Measurements from ENCODE around the gene ELP1.

The ELP1 gene

DNA sequence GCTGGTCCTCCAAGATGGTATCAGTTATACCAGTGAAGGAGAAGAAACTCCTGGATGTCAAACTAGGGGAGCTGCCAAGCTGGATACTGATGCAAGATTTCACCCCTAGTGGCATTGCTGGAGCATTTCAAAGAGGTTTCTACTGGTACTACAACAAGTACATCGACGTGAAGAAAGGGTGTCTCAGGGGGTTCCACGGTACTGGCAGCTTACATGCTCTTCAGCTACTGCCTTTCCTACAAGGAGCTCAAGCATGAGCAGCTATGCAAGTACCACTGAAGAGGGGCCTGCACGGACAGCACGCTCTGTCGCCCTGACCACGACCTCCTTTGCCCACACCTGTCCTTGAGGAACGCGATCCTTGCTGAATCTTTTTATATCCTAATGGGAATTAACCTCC, 97.6 kb downstream of the ELP1 start:
- Histone ChIP-seq H3K27ac (ENCODE audit: low read length, poor library complexity, severe bottlenecking) (no peak overlapping the region), H3K4me1 (ENCODE audit: control insufficient read depth, insufficient read depth, low read depth, low read length) (no peaks in the 10 kb centered on the region), H3K27me3 (ENCODE audit: control insufficient read depth in 1 of 2, insufficient read depth in 1 of 2, low read length in 2 of 2) (no peaks in the 10 kb centered on the region), H3K79me1 (replicated peaks; ENCODE audit: low read length, poor library complexity, severe bottlenecking) (no peaks in the 10 kb centered on the region), H3K4ac (ENCODE audit: low read depth in 1 of 2, low read length in 2 of 2) (no peak overlapping the region), H3K4me3 (ENCODE audit: insufficient read depth in 1 of 2, low read depth in 1 of 2, low read length in 2 of 2) (no peak overlapping the region), H3K36me3 (ENCODE audit: control insufficient read depth in 1 of 2, insufficient read depth in 2 of 2, low read depth in 1 of 2, low read length in 2 of 2) (no peaks in the 10 kb centered on the region), H3K18ac (ENCODE audit: low read depth in 1 of 2, low read length in 2 of 2) (no peak overlapping the region), H2AK5ac (ENCODE audit: low read length, severe bottlenecking) (no peak overlapping the region), H2BK15ac (ENCODE audit: low read depth, poor library complexity, severe bottlenecking) (no peak overlapping the region), H2BK12ac (ENCODE audit: low read length in 2 of 2) (no peak overlapping the region), H2AFZ (ENCODE audit: low read depth, low read length) (no peak overlapping the region), H3K4me2 (ENCODE audit: low read length, poor library complexity, severe bottlenecking) (no peak overlapping the region), H4K91ac (ENCODE audit: low read length) (no peak overlapping the region), H3K23ac (ENCODE audit: low read length in 2 of 2) (no peak overlapping the region), H2BK120ac (ENCODE audit: low read depth, low read length) (no peak overlapping the region), H3K9me3 (ENCODE audit: control insufficient read depth, low read length) (no peaks in the 10 kb centered on the region), H2BK5ac (ENCODE audit: low read depth, low read length, poor library complexity, severe bottlenecking) (no peak overlapping the region), H4K8ac (ENCODE audit: low read length) (no peak overlapping the region), H3K9ac (ENCODE audit: low read length) (no peak overlapping the region), H3K14ac (ENCODE audit: low read length in 2 of 2) (no peak overlapping the region)
- WGBS: 97% methylated on average over 9 of the region's 9 CpGs
- DNase-seq: no peak

- no peak overlapping the region for H3K4ac ChIP-seq (ENCODE audit: low read depth in 1 of 2, low read length in 2 of 2)
- H3K79me1 ChIP-seq (replicated peaks; ENCODE audit: low read length, poor library complexity, severe bottlenecking): no peaks in the 10 kb centered on the region
- H3K14ac ChIP-seq (ENCODE audit: low read length in 2 of 2): no peak overlapping the region
- H3K4me1 ChIP-seq (ENCODE audit: control insufficient read depth, insufficient read depth, low read depth, low read length): no peaks in the 10 kb centered on the region
- H3K4me3 ChIP-seq (ENCODE audit: insufficient read depth in 1 of 2, low read depth in 1 of 2, low read length in 2 of 2): no peak overlapping the region
- H3K4me2 ChIP-seq (ENCODE audit: low read length, poor library complexity, severe bottlenecking): no peak overlapping the region
- no peak overlapping the region for H3K9ac ChIP-seq (ENCODE audit: low read length)
- H3K36me3 ChIP-seq (ENCODE audit: control insufficient read depth in 1 of 2, insufficient read depth in 2 of 2, low read depth in 1 of 2, low read length in 2 of 2): no peaks in the 10 kb centered on the region
- no peak overlapping the region for H4K91ac ChIP-seq (ENCODE audit: low read length)
- no peak overlapping the region for H2BK12ac ChIP-seq (ENCODE audit: low read length in 2 of 2)
- H3K9me3 ChIP-seq (ENCODE audit: control insufficient read depth, low read length): no peaks in the 10 kb centered on the region
- H2BK15ac ChIP-seq (ENCODE audit: low read depth, poor library complexity, severe bottlenecking): no peak overlapping the region
- no peak overlapping the region for H2AFZ ChIP-seq (ENCODE audit: low read depth, low read length)
- no peak for DNase-seq
- no peak overlapping the region for H3K18ac ChIP-seq (ENCODE audit: low read depth in 1 of 2, low read length in 2 of 2)
- H3K27ac ChIP-seq (ENCODE audit: low read length, poor library complexity, severe bottlenecking): no peak overlapping the region
- no peak overlapping the region for H2BK5ac ChIP-seq (ENCODE audit: low read depth, low read length, poor library complexity, severe bottlenecking)
- 69% methylated on average over 7 of the region's 7 CpGs for WGBS
- no peak overlapping the region for H4K8ac ChIP-seq (ENCODE audit: low read length)
- H2BK120ac ChIP-seq (ENCODE audit: low read depth, low read length): no peak overlapping the region
- H3K27me3 ChIP-seq (ENCODE audit: control insufficient read depth in 1 of 2, insufficient read depth in 1 of 2, low read length in 2 of 2): no peaks in the 10 kb centered on the region
- H3K23ac ChIP-seq (ENCODE audit: low read length in 2 of 2): no peak overlapping the region
- no peak overlapping the region for H2AK5ac ChIP-seq (ENCODE audit: low read length, severe bottlenecking)
Observed at GRCh38 chr9:108835831-108836230, 98.1 kb downstream of the ELP1 start.

- Histone ChIP-seq H3K14ac (ENCODE audit: low read length in 2 of 2) (no peak overlapping the region), H3K4me3 (ENCODE audit: insufficient read depth in 1 of 2, low read depth in 1 of 2, low read length in 2 of 2) (no peak overlapping the region), H3K9ac (ENCODE audit: low read length) (no peak overlapping the region), H3K4me1 (ENCODE audit: control insufficient read depth, insufficient read depth, low read depth, low read length) (no peaks in the 10 kb centered on the region), H2BK12ac (ENCODE audit: low read length in 2 of 2) (no peak overlapping the region), H2AK5ac (ENCODE audit: low read length, severe bottlenecking) (no peak overlapping the region), H3K27me3 (ENCODE audit: control insufficient read depth in 1 of 2, insufficient read depth in 1 of 2, low read length in 2 of 2) (no peaks in the 10 kb centered on the region), H2BK120ac (ENCODE audit: low read depth, low read length) (no peak overlapping the region), H3K4ac (ENCODE audit: low read depth in 1 of 2, low read length in 2 of 2) (no peak overlapping the region), H3K4me2 (ENCODE audit: low read length, poor library complexity, severe bottlenecking) (no peak overlapping the region), H3K9me3 (ENCODE audit: control insufficient read depth, low read length) (no peaks in the 10 kb centered on the region), H2AFZ (ENCODE audit: low read depth, low read length) (no peak overlapping the region), H3K36me3 (ENCODE audit: control insufficient read depth in 1 of 2, insufficient read depth in 2 of 2, low read depth in 1 of 2, low read length in 2 of 2) (no peaks in the 10 kb centered on the region), H2BK5ac (ENCODE audit: low read depth, low read length, poor library complexity, severe bottlenecking) (no peak overlapping the region), H3K18ac (ENCODE audit: low read depth in 1 of 2, low read length in 2 of 2) (no peak overlapping the region), H4K8ac (ENCODE audit: low read length) (no peak overlapping the region), H3K23ac (ENCODE audit: low read length in 2 of 2) (no peak overlapping the region), H4K91ac (ENCODE audit: low read length) (no peak overlapping the region), H2BK15ac (ENCODE audit: low read depth, poor library complexity, severe bottlenecking) (no peak overlapping the region), H3K79me1 (replicated peaks; ENCODE audit: low read length, poor library complexity, severe bottlenecking) (no peaks in the 10 kb centered on the region), H3K27ac (ENCODE audit: low read length, poor library complexity, severe bottlenecking) (no peak overlapping the region)
- 86% methylated on average over 3 of the region's 4 CpGs for WGBS
- no peak for DNase-seq
Observed at GRCh38 chr9:108834959-108835665, 98.8 kb downstream of the ELP1 start.

DNA sequence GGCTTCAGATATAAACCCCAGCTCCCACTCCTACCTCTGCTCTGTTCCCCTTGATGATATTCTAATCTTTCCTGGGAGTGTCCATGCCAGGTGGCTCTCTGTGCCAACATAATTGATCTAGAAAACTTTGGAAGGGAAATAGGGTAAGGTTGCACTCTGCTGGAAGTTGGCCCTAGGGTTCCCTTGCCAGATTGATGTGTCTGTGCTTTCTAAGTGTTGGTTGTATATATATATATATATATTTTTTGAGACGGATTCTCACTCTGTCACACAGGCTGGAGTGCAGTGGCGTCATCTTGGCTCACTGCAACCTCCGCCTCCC, 101.8 kb downstream of the ELP1 start:
- H3K18ac ChIP-seq (ENCODE audit: low read depth in 1 of 2, low read length in 2 of 2): no peak overlapping the region
- no peak overlapping the region for H2BK5ac ChIP-seq (ENCODE audit: low read depth, low read length, poor library complexity, severe bottlenecking)
- no peak overlapping the region for H3K4me3 ChIP-seq (ENCODE audit: insufficient read depth in 1 of 2, low read depth in 1 of 2, low read length in 2 of 2)
- no peaks in the 10 kb centered on the region for H3K36me3 ChIP-seq (ENCODE audit: control insufficient read depth in 1 of 2, insufficient read depth in 2 of 2, low read depth in 1 of 2, low read length in 2 of 2)
- no peaks in the 10 kb centered on the region for H3K27me3 ChIP-seq (ENCODE audit: control insufficient read depth in 1 of 2, insufficient read depth in 1 of 2, low read length in 2 of 2)
- no peak overlapping the region for H4K8ac ChIP-seq (ENCODE audit: low read length)
- no peak overlapping the region for H3K4ac ChIP-seq (ENCODE audit: low read depth in 1 of 2, low read length in 2 of 2)
- H3K79me1 ChIP-seq (replicated peaks; ENCODE audit: low read length, poor library complexity, severe bottlenecking): no peaks in the 10 kb centered on the region
- H3K14ac ChIP-seq (ENCODE audit: low read length in 2 of 2): no peak overlapping the region
- H3K9ac ChIP-seq (ENCODE audit: low read length): no peak overlapping the region
- no peak overlapping the region for H2AK5ac ChIP-seq (ENCODE audit: low read length, severe bottlenecking)
- H2BK15ac ChIP-seq (ENCODE audit: low read depth, poor library complexity, severe bottlenecking): no peak overlapping the region
- H3K23ac ChIP-seq (ENCODE audit: low read length in 2 of 2): no peak overlapping the region
- H4K91ac ChIP-seq (ENCODE audit: low read length): no peak overlapping the region
- H3K4me2 ChIP-seq (ENCODE audit: low read length, poor library complexity, severe bottlenecking): no peak overlapping the region
- 97% methylated on average over 3 of the region's 3 CpGs for WGBS
- no peak overlapping the region for H2BK12ac ChIP-seq (ENCODE audit: low read length in 2 of 2)
- no peaks in the 10 kb centered on the region for H3K4me1 ChIP-seq (ENCODE audit: control insufficient read depth, insufficient read depth, low read depth, low read length)
- no peak overlapping the region for H2AFZ ChIP-seq (ENCODE audit: low read depth, low read length)
- DNase-seq: no peak
- no peak overlapping the region for H2BK120ac ChIP-seq (ENCODE audit: low read depth, low read length)
- H3K9me3 ChIP-seq (ENCODE audit: control insufficient read depth, low read length): no peaks in the 10 kb centered on the region
- H3K27ac ChIP-seq (ENCODE audit: low read length, poor library complexity, severe bottlenecking): no peak overlapping the region
